Astrocyte of the spinal cord (primary cell): Measurements from ENCODE around the gene CACNA1A.

Experiments
- DNase-seq: peaks from one replicate; pipeline ENCODE4 v3.0.0; 2011; ENCODE audit warnings: low read depth, low spot score
- H3K4me3 ChIP-seq: 2 replicates; pipeline ENCODE4 v1.5.1; 2011; ENCODE audit warnings: low read depth, mild to moderate bottlenecking, low read length, moderate library complexity
- in situ Hi-C: cut with HindIII; loops from 2 replicates; pipeline ENCODE4 v1.10.0; 2017; ENCODE audit warnings: low sequenced_read_pairs
- TF ChIP-seq, protein P1 (sequence below): IDR thresholded peaks from 2 replicates; pipeline ENCODE4 v1.5.1; 2012; ENCODE audit warnings: low read depth, mild to moderate bottlenecking, low read length, inconsistent platforms

Gene CACNA1A

DNA sequence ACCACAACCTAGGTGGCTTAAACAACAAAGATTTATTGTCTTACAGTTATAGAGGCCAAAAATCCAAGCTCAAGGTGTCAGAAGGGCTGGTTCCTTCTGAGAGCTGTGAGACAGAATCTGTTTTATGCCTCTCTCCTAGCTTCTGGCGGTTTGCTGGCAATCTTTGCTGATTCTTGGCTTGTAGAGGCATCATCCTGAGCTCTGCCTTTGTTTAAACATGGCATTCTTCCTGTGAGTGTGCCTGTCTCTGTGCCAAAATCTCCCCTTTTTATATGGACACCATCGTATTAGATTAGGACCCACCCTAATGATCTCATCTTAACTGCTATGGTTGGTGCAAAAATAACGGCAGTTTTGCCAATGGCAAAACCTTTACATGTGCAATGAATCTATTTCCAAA, 169.1 kb downstream of the CACNA1A start:
- DNase-seq: no peak
- in situ Hi-C loops: no loop called here
- TF ChIP-seq, protein P1, sequence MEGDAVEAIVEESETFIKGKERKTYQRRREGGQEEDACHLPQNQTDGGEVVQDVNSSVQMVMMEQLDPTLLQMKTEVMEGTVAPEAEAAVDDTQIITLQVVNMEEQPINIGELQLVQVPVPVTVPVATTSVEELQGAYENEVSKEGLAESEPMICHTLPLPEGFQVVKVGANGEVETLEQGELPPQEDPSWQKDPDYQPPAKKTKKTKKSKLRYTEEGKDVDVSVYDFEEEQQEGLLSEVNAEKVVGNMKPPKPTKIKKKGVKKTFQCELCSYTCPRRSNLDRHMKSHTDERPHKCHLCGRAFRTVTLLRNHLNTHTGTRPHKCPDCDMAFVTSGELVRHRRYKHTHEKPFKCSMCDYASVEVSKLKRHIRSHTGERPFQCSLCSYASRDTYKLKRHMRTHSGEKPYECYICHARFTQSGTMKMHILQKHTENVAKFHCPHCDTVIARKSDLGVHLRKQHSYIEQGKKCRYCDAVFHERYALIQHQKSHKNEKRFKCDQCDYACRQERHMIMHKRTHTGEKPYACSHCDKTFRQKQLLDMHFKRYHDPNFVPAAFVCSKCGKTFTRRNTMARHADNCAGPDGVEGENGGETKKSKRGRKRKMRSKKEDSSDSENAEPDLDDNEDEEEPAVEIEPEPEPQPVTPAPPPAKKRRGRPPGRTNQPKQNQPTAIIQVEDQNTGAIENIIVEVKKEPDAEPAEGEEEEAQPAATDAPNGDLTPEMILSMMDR: no peak
- no peak overlapping the region for H3K4me3 ChIP-seq

GRCh38 chr19:13334801-13335481, 171.3 kb downstream of the CACNA1A start:
- H3K4me3 ChIP-seq: no peak overlapping the region
- TF ChIP-seq, protein P1: no peak
- no peak for DNase-seq
- in situ Hi-C loops: no loop called here

GRCh38 chr19:13330285-13330684, 176.0 kb downstream of the CACNA1A start:
- DNase-seq: no peak
- TF ChIP-seq, protein P1: no peak
- in situ Hi-C loops: no loop called here
- no peak overlapping the region for H3K4me3 ChIP-seq

DNA sequence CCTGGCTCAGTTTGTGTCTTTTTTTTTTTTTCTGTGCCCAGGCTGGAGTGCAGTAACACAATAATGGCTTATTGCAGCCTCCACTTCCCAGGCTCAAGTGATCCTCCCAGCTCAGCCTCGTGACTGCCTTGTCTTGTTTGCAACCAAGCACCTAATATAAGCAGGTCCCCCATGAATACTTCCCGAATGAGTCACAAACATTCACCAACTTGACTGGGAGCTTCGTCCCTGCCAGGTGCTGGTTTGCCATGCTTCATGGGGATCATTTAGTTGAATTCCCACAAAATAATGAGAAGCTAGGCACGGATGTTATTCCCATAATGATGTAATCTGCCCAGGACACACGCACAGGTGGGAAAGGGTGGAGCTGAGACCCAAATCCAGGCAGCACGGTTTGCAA, 176.5 kb downstream of the CACNA1A start:
- DNase-seq: no peak
- TF ChIP-seq, protein P1: no peak

GRCh38 chr19:13328241-13328640, 178.0 kb downstream of the CACNA1A start:
- in situ Hi-C loops: no loop called here
- no peak for DNase-seq
- no peak overlapping the region for H3K4me3 ChIP-seq
- TF ChIP-seq, protein P1: no peak

More for the DNA sequence above, 176.5 kb downstream of the CACNA1A start:
- H3K4me3 ChIP-seq: no peak overlapping the region
- in situ Hi-C loops: no loop called here

DNA sequence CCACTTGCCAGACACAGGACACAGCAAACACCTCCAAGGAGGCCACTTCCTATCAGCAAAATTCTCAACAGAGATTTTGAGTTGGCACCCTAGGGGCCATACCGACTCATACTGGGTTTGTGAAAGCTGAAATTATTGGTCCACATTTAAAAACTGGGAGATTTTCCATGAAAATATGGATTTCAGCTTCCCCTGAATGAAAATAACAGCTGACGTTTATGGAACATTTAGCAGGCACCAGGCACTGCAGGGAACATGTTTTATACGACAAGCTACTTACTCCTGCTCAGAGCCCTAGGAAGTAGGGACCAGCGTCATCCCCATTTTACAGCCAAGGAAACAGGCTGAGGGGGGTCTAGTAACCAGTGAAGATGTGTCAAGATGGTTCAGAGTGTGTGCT, 186.8 kb downstream of the CACNA1A start:
- no peak overlapping the region for H3K4me3 ChIP-seq
- DNase-seq: no peak
- in situ Hi-C loops: no loop called here
- TF ChIP-seq, protein P1: no peak
